HepG2 (cell line): ENCODE measurements around the gene PRDM10. TPM values are rescaled to one million over a fixed set of nuclear protein-coding genes. Genes with fewer than 3 reads are reported as not detected.
A peak's percentile ranks its signal among the peaks of the same experiment; 100 is the strongest.

Experiments used
- BRF2 ChIP-seq: sonication (generic); formaldehyde crosslinking; IDR thresholded peaks from 2 replicates; pipeline ENCODE4 v1.8.1; 2022; ENCODE audit warnings: mild to moderate bottlenecking, missing genetic modification reagents
- EHMT2 ChIP-seq: fragments of 200-600 bp; sonication (generic); IDR thresholded peaks from 2 replicates; pipeline ENCODE4 v1.7.0; 2017; ENCODE audit warnings: antibody characterized with exemption, low read depth, low read length, borderline replicate concordance
- LBX2 ChIP-seq: sonication (generic); formaldehyde crosslinking; IDR thresholded peaks from 2 replicates; pipeline ENCODE4 v1.5.0; 2020; ENCODE audit warnings: missing genetic modification reagents, mild to moderate bottlenecking, borderline replicate concordance
- SMC3 ChIP-seq: IDR thresholded peaks from 2 replicates; pipeline ENCODE4 v1.6.1; 2011; ENCODE audit warnings: low read length, improper control_type of control experiment
- SUZ12 ChIP-seq: fragments of 150-350 bp; IDR thresholded peaks from 2 replicates; pipeline ENCODE4 v1.6.1; 2014; ENCODE audit warnings: low read depth, low read length
- TBX2 ChIP-seq: sonication (generic); formaldehyde crosslinking; IDR thresholded peaks from 2 replicates; pipeline ENCODE4 v1.5.0; 2020; ENCODE audit warnings: missing genetic modification reagents, mild to moderate bottlenecking, borderline replicate concordance
- TBX3 ChIP-seq: fragments of 450-650 bp; IDR thresholded peaks from 2 replicates; pipeline ENCODE4 v1.6.1; 2017; ENCODE audit warnings: antibody characterized with exemption, mild to moderate bottlenecking, inconsistent platforms, borderline replicate concordance
- TIGD3 ChIP-seq: sonication (generic); formaldehyde crosslinking; IDR thresholded peaks from 2 replicates; pipeline ENCODE4 v1.5.1; 2020; ENCODE audit warnings: mild to moderate bottlenecking, missing genetic modification reagents, borderline replicate concordance
- TOPORS ChIP-seq: sonication (generic); formaldehyde crosslinking; IDR thresholded peaks from 2 replicates; pipeline ENCODE4 v1.8.0; 2023; ENCODE audit warnings: mild to moderate bottlenecking, missing genetic modification reagents
- ZSCAN31 ChIP-seq: sonication (generic); formaldehyde crosslinking; IDR thresholded peaks from 2 replicates; pipeline ENCODE4 v1.5.0; 2020; ENCODE audit warnings: low read depth, mild to moderate bottlenecking, missing genetic modification reagents
- polyA plus RNA-seq, 8 experiments: library from polyadenylated mRNA; depleted of rRNA in 3 of 8; stranded (reverse) in 7 of 8; unstranded in 1 of 8; fragments of >200 nt; fragmentation: Illumina TruSeq in 4 of 8; extraction: Trizol in 4 of 8; gene quantifications; 2 replicates each; pipeline versions ENCODE4 v1.2.1 to v1.2.3, GENCODE V29; 2011 to 2016; ENCODE audit warnings: low read depth in 4 of 8, missing spikeins in 1 of 8, mixed read lengths in 1 of 8; ENCODE audit not compliant: insufficient read depth in 1 of 8
- total RNA-seq, 5 experiments: library from RNA; depleted of rRNA; stranded (reverse); fragments of >200 nt; fragmentation: Illumina TruSeq; extraction: Trizol; gene quantifications; 2 replicates each; pipeline ENCODE4 v1.2.3, GENCODE V29; 2016; ENCODE audit warnings: low read depth in 1 of 5
- TF ChIP-seq, protein P1 (sequence below): sonication (generic); formaldehyde crosslinking; IDR thresholded peaks from 2 replicates; pipeline ENCODE4 v1.5.0; 2020; ENCODE audit warnings: mild to moderate bottlenecking, missing genetic modification reagents, borderline replicate concordance
- TF ChIP-seq, protein P2 (sequence below): sonication (generic); formaldehyde crosslinking; IDR thresholded peaks from 2 replicates; pipeline ENCODE4 v1.4.0; 2020; ENCODE audit warnings: missing genetic modification reagents
- TF ChIP-seq, protein P3 (sequence below): IDR thresholded peaks from 2 replicates; pipeline ENCODE4 v1.6.1; 2016; ENCODE audit warnings: low read depth, borderline replicate concordance

Gene PRDM10
- total and polyA plus RNA-seq, 2 of the 13 experiments (the other 11 are each of a cell fraction or from before 2014, with no cell fraction given), result 5.7 to 5.8 TPM

DNA sequence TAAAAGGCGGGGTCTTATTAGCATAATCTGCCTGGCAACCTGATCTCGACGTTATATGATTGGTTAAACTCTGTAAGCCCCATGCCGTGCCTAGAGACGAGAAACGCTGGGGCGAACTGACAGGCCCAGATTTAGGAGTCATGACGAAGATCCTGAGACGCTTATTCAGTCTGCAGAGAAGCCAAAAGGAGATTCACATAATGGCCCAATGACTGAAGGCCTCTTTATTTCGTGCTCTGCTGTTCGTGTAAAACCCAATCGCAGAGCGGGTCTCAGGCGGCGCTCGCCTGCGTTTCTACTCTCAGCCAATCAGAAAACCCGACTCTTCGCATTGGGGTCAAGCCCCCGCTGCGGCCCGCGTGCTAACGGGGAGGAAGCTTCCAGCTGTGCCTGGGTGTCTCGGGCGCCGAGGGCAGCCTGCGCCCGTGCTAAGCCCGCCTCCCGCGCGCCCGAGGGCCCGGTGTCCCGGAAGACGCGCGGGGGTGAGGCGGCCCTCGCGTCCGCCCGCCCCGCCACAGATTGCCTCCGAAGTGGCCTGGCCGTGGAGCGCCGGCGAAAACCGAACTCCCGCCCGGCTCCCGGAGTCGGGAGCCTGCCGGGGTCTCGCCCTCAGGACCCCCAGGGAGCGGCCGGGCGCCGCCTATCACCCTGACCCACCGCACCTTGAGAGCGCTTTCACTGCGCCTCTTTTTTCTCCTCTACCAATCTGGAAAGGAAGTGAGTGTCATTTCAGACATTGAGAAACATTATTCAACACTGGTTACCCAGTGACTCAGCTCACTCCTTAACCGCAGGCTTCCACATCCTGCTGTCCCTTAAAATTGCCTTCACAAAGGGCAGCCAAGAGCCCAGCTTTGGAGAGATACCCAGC, 446 bp upstream of the PRDM10 start (continued):
- TF ChIP-seq, protein P1, sequence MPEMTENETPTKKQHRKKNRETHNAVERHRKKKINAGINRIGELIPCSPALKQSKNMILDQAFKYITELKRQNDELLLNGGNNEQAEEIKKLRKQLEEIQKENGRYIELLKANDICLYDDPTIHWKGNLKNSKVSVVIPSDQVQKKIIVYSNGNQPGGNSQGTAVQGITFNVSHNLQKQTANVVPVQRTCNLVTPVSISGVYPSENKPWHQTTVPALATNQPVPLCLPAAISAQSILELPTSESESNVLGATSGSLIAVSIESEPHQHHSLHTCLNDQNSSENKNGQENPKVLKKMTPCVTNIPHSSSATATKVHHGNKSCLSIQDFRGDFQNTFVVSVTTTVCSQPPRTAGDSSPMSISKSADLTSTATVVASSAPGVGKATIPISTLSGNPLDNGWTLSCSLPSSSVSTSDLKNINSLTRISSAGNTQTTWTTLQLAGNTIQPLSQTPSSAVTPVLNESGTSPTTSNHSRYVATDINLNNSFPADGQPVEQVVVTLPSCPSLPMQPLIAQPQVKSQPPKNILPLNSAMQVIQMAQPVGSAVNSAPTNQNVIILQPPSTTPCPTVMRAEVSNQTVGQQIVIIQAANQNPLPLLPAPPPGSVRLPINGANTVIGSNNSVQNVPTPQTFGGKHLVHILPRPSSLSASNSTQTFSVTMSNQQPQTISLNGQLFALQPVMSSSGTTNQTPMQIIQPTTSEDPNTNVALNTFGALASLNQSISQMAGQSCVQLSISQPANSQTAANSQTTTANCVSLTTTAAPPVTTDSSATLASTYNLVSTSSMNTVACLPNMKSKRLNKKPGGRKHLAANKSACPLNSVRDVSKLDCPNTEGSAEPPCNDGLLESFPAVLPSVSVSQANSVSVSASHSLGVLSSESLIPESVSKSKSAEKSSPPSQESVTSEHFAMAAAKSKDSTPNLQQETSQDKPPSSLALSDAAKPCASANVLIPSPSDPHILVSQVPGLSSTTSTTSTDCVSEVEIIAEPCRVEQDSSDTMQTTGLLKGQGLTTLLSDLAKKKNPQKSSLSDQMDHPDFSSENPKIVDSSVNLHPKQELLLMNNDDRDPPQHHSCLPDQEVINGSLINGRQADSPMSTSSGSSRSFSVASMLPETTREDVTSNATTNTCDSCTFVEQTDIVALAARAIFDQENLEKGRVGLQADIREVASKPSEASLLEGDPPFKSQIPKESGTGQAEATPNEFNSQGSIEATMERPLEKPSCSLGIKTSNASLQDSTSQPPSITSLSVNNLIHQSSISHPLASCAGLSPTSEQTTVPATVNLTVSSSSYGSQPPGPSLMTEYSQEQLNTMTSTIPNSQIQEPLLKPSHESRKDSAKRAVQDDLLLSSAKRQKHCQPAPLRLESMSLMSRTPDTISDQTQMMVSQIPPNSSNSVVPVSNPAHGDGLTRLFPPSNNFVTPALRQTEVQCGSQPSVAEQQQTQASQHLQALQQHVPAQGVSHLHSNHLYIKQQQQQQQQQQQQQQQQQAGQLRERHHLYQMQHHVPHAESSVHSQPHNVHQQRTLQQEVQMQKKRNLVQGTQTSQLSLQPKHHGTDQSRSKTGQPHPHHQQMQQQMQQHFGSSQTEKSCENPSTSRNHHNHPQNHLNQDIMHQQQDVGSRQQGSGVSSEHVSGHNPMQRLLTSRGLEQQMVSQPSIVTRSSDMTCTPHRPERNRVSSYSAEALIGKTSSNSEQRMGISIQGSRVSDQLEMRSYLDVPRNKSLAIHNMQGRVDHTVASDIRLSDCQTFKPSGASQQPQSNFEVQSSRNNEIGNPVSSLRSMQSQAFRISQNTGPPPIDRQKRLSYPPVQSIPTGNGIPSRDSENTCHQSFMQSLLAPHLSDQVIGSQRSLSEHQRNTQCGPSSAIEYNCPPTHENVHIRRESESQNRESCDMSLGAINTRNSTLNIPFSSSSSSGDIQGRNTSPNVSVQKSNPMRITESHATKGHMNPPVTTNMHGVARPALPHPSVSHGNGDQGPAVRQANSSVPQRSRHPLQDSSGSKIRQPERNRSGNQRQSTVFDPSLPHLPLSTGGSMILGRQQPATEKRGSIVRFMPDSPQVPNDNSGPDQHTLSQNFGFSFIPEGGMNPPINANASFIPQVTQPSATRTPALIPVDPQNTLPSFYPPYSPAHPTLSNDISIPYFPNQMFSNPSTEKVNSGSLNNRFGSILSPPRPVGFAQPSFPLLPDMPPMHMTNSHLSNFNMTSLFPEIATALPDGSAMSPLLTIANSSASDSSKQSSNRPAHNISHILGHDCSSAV (CRISPR knock-in tag), result 0 out of 2 replicates have a peak, but pooled peaks have one; percentile 53
- TF ChIP-seq TOPORS (peak; percentile 83; the same call in 1 of the 2 replicates), SMC3 (peak; percentile 5; the same call in 1 of the 2 replicates), EHMT2 (no peak), BRF2 (CRISPR knock-in tag) (peak; percentile 86), SUZ12 (no peak), ZSCAN31 (CRISPR knock-in tag) (peak; percentile 73), TBX2 (CRISPR knock-in tag) (peak; percentile 90), LBX2 (CRISPR knock-in tag) (no peak), TBX3 (no peak), TIGD3 (no peak)
- TF ChIP-seq, protein P2, sequence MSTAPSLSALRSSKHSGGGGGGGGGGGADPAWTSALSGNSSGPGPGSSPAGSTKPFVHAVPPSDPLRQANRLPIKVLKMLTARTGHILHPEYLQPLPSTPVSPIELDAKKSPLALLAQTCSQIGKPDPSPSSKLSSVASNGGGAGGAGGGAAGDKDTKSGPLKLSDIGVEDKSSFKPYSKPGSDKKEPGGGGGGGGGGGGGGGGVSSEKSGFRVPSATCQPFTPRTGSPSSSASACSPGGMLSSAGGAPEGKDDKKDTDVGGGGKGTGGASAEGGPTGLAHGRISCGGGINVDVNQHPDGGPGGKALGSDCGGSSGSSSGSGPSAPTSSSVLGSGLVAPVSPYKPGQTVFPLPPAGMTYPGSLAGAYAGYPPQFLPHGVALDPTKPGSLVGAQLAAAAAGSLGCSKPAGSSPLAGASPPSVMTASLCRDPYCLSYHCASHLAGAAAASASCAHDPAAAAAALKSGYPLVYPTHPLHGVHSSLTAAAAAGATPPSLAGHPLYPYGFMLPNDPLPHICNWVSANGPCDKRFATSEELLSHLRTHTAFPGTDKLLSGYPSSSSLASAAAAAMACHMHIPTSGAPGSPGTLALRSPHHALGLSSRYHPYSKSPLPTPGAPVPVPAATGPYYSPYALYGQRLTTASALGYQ (CRISPR knock-in tag), result peak; percentile 55
- TF ChIP-seq, protein P3, sequence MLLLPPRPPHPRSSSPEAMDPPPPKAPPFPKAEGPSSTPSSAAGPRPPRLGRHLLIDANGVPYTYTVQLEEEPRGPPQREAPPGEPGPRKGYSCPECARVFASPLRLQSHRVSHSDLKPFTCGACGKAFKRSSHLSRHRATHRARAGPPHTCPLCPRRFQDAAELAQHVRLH, result peak; percentile 23; the same call in 1 of the 2 replicates
